ENCODE results near the gene LIME1.

DNA sequence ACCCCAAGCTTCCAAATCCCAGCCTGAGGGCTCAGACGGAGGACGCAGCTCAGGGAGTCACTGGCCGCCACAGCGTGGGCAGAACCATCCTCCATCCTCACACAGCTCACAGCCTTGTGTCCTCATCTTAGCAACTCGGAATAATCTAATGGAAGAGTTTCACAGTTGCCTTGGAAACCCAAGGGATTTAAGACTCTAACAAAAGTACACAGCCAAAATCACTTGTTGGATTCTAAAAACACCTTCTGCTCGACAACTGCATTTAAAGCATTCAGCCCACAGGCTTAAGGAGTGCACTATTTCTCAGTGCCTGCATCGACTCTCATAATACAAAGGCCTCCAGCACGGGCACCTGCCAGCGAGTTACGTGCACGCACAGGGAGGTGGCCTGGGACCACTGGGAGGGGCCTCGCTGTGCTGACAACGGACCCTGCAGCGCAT, 49.2 kb downstream of the LIME1 start:
- TF ChIP-seq, protein P1, sequence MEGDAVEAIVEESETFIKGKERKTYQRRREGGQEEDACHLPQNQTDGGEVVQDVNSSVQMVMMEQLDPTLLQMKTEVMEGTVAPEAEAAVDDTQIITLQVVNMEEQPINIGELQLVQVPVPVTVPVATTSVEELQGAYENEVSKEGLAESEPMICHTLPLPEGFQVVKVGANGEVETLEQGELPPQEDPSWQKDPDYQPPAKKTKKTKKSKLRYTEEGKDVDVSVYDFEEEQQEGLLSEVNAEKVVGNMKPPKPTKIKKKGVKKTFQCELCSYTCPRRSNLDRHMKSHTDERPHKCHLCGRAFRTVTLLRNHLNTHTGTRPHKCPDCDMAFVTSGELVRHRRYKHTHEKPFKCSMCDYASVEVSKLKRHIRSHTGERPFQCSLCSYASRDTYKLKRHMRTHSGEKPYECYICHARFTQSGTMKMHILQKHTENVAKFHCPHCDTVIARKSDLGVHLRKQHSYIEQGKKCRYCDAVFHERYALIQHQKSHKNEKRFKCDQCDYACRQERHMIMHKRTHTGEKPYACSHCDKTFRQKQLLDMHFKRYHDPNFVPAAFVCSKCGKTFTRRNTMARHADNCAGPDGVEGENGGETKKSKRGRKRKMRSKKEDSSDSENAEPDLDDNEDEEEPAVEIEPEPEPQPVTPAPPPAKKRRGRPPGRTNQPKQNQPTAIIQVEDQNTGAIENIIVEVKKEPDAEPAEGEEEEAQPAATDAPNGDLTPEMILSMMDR (IDR thresholded peaks at IDR 0.05) = no peak
- TF ChIP-seq POLR2A (IDR thresholded peaks at IDR 0.05) = no peak
